ENCODE data around the gene PCDHGA6.
"Not testable (repeated sequence)": the region's sequence is repeated elsewhere in the genome, so short reads cannot be mapped to it uniquely, and the experiment has no call there.

The PCDHGA6 gene

DNA sequence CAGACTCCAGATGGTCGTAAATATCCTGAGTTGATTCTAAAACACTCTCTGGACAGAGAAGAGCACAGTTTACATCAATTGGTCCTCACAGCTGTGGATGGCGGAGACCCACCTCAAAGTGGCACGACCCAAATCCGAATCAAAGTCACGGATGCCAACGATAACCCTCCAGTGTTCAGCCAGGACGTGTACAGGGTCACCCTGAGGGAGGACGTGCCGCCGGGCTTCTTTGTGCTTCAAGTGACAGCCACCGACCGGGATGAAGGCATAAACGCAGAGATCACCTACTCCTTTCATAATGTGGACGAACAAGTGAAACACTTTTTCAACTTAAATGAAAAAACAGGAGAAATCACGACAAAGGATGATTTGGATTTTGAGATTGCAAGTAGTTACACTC is 13.0 kb upstream of the PCDHGA6 start:
- no peak for DNase-seq

DNA sequence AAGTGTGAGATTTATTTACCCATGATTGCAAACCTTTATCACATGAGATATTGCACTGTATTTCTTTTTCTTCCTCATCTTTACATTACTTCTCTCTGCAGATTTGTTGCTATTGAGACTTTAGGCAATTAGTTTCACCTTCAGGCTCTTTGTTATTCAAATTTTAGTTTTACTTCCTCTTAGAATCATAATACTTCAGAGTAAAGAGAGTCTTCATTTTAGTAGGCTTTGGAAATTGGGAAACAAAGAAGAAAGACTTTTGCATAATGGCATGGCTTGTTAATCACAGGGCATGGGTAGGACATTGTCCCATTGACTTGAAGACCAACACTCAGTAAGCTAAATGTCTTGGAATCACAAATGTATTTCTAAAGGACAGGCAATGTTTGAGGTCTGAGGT is 11.0 kb upstream of the PCDHGA6 start:
- no peak for DNase-seq

DNA sequence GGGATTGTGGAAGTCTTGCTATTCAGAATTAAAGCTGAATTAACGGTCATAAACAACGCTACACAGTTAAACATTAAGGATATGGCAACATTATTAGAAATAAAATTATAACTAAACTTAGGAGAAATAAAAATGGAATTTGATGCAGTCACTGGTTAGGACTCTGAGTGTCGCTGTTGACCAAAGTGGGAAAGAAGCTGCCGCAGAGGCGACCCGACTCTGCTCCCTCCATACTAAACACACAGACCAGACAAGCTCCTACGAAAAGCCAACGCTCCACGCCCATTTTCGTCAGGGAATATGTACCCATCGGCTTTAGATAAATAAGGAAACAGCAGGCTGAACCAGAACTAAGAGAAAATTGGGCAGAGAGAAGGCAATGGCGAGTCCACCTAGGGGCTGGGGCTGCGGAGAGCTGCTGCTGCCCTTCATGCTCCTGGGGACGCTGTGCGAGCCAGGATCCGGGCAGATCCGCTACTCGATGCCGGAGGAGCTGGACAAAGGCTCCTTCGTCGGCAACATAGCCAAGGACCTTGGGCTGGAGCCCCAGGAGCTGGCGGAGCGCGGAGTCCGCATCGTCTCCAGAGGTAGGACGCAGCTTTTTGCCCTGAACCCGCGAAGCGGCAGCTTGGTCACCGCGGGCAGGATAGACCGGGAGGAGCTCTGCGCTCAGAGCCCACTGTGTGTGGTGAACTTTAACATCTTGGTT is 9.6 kb upstream of the PCDHGA6 start, which contains the start of gene PCDHGA5:
Gene PCDHGA5 (plus strand): TSS at position 211 of the 709 bp plus-strand sequence. CDS start 169 bp downstream, at position 380.
- DNase-seq = no peak

DNA sequence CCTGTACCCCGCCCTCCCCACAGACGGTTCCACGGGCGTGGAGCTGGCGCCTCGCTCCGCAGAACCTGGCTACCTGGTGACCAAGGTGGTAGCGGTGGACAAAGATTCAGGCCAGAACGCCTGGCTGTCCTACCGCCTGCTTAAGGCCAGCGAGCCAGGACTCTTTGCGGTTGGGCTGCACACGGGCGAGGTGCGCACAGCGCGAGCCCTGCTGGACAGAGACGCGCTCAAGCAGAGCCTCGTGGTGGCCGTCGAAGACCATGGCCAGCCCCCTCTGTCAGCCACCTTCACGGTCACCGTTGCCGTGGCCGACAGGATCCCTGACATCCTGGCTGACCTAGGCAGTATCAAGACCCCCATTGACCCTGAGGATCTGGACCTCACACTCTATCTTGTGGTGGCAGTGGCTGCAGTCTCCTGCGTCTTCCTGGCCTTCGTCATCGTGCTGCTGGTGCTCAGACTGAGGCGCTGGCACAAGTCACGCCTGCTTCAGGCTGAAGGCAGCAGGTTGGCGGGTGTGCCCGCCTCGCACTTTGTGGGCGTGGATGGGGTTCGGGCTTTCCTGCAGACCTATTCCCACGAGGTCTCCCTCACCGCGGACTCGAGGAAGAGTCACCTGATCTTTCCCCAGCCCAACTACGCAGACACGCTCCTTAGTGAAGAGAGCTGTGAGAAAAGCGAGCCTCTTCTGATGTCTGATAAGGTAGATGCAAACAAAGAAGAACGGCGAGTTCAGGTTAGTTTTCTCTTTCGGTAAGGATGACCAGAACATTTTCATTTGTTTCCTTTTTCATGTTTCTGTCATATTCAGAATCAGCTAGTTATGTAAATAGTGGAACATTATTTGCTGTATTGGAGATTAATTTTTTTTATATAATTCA is 7.4 kb upstream of the PCDHGA6 start:
- DNase-seq = no peak

DNA sequence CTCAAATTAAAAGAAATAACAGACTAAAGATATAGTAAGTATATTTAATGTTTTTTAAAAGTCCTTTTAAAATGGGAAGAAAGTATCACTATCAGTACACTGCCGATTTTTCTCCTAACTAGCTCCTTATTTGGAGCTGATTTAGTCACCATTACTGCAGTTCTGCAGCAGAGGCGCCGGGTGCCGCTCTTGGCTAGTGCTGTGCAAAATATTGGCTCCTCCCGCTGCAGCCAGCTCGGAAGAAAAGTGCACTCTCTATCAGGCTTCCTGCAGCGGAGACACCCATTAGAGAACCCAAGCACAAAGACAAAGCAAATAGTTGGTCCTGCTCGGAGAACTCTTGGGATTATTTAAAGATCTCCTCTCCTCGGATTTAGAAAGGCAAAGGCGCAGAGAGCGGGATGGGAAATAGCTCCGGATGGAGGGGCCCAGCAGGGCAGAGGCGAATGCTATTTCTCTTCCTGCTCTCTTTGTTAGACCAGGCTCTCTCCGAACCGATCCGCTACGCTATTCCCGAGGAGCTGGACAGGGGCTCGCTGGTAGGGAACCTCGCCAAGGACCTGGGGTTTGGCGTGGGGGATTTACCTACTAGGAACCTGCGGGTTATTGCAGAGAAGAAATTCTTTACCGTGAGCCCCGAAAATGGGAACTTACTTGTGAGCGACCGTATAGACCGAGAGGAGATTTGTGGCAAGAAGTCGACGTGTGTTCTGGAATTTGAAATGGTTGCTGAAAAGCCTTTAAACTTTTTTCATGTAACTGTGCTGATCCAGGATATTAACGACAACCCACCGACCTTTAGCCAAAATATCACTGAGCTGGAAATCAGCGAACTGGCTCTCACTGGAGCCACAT is 3.5 kb upstream of the PCDHGA6 start, which contains the start of gene PCDHGB3:
Gene PCDHGB3 (plus strand): TSS at position 249 of the 855 bp plus-strand sequence. CDS start 153 bp downstream, at position 402.
- DNase-seq = peak in 1 of 2 donors; percentile 40

DNA sequence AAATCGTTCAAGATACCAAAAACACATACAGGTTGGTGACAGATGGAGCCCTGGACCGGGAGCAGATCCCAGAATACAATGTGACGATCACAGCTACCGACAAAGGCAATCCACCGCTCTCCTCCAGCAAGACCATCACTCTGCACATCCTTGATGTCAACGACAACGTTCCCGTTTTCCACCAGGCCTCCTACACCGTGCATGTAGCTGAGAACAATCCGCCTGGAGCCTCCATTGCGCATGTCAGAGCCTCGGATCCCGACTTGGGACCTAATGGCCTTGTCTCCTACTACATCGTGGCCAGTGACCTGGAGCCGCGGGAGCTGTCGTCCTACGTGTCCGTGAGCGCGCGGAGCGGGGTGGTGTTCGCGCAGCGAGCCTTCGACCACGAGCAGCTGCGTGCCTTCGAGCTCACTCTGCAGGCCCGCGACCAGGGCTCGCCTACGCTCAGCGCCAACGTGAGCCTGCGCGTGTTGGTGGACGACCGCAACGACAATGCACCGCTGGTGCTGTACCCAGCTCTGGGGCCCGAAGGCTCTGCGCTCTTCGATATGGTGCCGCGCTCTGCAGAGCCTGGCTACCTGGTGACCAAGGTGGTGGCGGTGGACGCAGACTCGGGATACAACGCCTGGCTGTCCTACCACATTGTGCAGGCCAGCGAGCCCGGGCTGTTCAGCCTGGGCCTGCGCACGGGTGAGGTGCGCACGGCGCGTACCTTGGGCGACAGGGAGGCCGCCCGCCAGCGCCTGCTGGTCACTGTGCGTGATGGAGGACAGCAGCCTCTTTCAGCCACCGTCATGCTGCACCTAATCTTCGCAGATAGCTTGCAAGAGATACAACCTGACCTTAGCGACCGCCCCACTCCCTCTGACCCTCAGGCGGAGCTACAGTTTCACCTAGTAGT is 1.9 kb upstream of the PCDHGA6 start:
- DNase-seq = no peak

DNA sequence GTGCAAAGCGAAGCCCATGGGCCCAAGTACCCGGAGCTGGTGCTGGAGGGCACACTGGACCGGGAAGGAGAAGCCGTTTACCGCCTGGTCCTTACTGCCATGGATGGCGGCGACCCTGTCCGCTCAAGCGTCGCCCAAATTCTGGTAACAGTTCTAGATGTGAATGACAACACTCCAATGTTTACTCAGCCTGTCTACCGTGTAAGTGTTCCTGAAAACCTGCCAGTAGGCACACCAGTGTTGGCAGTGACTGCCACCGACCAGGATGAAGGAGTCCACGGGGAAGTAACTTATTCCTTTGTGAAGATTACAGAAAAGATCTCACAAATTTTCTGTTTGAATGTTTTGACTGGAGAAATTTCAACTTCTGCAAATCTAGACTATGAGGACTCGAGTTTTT is 936 bp downstream of the PCDHGA6 start:
- DNase-seq = no peak

DNA sequence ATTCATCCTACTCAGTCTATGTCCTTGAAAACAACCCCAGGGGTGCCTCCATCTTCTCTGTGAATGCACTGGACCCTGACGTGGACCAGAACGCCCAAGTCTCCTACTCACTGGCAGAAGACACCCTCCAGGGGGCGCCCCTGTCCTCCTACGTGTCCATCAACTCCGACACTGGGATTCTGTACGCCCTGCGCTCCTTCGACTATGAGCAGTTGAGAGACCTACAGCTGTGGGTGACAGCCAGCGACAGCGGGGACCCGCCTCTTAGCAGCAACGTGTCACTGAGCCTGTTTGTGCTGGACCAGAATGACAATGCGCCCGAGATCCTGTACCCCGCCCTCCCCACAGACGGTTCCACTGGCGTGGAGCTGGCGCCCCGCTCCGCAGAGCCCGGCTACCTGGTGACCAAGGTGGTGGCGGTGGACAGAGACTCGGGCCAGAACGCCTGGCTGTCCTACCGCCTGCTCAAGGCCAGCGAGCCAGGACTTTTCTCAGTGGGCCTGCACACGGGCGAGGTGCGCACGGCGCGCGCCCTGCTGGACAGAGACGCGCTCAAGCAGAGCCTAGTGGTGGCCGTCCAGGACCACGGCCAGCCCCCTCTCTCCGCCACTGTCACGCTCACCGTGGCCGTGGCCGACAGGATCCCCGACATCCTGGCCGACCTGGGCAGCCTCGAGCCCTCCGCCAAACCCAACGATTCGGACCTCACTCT is 1.9 kb downstream of the PCDHGA6 start:
- DNase-seq = not testable (repeated sequence)

DNA sequence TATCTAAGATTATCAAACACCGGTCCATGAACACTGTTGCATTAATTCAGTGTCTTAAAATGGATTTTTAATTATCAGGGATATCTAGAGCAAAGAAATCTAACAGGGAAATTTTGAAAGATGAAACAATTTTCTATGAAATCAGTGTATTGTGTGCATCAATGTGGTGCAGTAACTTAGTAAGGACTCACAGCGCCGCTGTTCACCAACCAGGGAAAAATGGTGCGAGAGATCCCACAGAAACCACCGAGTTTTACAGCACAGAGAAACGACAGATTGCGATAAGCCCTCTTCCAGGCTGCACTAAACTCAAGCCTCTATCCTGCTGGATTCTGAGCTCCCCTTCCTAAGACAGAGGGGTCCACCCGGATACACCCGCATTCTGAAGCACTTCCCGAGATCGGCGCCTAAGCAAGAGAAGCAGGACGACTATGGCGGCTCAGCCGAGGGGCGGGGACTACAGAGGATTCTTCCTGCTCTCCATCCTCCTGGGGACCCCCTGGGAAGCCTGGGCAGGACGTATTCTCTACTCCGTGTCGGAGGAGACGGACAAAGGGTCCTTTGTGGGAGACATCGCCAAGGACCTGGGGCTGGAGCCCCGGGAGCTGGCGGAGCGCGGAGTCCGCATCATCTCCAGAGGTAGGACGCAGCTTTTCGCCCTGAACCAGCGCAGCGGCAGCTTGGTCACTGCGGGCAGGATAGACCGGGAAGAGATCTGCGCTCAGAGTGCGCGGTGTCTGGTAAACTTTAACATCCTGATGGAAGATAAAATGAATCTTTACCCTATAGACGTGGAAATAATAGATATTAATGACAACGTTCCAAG is 9.0 kb downstream of the PCDHGA6 start, which contains the start of gene PCDHGA7:
Gene PCDHGA7 (plus strand): TSS at position 274 of the 826 bp plus-strand sequence. CDS start 158 bp downstream, at position 432.
- no peak for DNase-seq

DNA sequence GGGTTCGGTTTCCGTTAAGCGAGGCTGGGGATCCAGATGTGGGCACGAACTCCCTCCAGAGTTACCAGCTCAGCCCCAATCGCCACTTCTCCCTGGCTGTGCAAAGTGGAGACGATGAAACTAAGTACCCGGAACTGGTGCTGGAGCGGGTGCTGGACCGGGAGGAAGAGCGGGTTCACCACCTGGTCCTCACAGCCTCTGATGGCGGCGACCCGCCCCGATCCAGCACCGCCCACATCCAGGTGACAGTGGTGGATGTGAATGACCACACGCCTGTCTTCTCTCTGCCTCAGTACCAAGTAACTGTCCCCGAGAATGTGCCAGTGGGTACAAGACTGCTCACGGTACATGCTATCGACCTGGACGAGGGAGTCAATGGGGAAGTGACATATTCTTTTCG is 9.7 kb downstream of the PCDHGA6 start:
- no peak for DNase-seq

DNA sequence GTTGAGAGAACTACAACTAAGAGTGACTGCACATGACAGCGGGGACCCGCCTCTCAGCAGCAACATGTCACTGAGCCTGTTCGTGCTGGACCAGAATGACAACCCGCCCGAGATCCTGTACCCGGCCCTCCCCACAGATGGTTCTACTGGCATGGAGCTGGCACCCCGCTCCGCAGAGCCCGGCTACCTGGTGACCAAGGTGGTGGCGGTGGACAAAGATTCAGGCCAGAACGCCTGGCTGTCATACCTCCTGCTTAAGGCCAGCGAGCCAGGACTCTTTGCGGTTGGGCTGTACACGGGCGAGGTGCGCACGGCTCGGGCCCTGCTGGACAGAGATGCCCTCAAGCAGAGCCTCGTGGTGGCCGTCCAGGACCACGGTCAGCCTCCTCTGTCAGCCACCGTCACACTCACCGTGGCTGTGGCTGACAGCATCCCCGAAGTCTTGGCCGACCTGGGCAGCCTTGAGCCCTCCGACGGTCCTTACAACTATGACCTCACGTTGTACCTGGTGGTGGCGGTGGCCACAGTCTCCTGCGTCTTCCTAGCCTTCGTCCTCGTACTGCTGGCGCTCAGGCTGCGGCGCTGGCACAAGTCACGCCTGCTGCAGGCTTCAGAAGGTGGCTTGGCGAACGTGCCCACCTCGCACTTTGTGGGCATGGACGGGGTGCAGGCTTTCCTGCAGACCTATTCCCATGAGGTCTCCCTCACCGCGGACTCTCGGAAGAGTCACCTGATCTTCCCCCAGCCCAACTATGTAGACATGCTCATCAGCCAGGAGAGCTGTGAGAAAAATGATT is 11.0 kb downstream of the PCDHGA6 start:
- no peak for DNase-seq

DNA sequence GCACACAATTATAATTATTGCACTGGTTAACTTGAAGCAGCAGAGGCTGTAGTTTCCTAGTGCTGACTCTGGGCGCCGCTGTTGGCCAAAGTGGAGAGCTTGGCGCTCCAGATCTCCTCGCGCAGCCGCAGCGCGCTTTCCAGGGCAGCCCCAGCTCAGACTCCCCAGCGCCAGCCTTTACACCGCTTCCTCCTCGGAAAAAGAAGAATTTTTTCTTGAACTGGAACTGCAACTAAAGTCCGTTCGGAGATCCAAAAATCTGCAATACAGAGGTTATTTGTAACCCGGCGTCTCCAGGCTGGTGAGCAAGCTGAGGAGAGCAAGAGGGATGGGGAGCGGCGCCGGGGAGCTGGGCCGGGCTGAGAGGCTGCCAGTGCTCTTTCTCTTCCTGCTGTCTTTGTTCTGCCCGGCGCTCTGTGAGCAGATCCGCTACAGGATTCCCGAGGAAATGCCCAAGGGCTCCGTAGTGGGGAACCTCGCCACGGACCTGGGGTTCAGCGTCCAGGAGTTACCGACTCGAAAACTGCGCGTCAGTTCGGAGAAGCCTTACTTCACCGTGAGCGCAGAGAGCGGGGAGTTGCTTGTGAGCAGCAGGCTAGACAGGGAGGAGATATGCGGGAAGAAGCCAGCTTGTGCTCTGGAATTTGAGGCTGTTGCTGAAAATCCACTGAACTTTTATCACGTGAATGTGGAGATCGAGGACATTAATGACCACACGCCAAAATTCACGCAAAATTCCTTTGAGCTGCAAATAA is 14.0 kb downstream of the PCDHGA6 start, which contains the start of gene PCDHGB4:
Gene PCDHGB4 (plus strand): TSS at position 142 of the 755 bp plus-strand sequence. CDS start 187 bp downstream, at position 329.
- peak in 1 of 2 donors; percentile 43 for DNase-seq

DNA sequence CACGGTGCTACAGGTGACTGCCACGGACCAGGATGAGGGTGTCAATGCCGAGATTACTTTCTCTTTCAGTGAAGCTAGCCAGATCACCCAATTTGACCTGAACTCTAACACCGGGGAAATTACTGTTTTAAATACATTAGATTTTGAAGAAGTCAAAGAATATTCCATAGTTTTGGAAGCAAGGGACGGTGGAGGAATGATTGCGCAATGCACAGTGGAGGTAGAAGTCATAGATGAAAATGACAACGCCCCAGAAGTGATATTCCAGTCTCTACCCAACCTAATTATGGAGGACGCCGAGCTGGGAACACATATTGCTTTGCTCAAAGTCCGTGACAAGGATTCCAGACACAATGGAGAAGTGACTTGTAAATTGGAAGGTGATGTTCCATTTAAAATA is 15.0 kb downstream of the PCDHGA6 start:
- DNase-seq = no peak

DNA sequence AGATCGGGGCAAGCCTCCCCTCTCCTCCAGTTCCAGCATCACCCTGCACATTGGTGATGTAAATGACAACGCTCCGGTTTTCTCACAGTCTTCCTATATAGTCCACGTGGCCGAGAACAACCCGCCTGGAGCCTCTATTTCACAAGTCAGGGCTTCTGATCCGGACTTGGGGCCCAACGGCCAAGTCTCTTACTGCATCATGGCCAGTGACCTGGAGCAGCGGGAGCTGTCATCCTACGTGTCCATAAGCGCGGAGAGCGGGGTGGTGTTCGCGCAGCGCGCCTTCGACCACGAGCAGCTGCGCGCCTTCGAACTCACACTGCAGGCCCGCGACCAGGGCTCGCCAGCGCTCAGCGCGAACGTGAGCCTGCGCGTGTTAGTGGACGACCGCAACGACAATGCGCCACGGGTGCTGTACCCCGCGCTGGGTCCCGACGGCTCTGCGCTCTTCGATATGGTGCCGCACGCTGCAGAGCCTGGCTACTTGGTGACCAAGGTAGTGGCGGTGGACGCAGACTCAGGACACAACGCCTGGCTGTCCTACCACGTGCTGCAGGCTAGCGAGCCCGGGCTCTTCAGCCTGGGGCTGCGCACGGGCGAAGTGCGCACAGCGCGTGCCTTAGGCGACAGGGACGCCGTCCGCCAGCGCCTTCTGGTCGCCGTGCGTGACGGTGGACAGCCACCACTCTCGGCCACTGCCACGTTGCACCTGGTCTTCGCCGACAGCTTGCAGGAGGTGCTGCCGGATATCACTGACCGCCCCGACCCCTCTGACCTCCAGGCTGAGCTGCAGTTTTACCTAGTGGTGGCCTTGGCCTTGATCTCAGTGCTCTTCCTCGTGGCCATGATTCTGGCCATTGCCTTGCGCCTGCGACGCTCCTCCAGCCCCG is 15.7 kb downstream of the PCDHGA6 start:
- no peak for DNase-seq

DNA sequence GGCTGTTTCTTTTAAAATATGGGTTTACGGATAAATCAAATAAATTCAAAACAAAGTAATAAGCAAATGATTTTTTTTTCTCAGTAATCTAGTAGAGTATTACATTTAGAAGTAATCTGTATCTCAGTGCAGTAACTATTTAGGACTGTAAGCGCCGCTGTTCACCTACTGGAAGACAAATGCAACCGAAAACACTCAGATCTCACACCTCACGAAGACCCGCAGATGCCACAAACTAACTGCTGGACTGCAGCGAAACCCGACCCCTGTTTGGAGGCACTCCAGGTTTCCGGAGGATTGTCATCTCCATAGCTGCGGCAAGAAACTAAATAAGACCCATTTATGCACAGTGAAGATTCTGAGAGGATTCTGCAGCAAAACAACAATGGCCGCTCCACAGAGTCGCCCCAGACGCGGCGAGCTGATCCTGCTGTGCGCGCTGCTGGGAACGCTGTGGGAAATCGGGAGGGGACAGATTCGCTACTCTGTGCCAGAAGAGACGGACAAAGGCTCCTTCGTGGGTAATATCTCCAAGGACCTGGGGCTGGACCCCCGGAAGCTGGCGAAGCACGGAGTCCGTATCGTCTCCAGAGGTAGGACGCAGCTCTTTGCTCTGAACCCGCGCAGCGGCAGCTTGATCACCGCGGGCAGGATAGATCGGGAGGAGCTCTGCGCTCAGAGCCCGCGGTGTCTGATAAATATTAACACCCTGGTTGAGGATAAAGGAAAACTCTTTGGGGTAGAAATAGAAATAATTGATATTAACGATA is 18.9 kb downstream of the PCDHGA6 start, which contains the start of gene PCDHGA8:
Gene PCDHGA8 (plus strand): TSS at position 205 of the 770 bp plus-strand sequence. CDS start 181 bp downstream, at position 386.
- DNase-seq = no peak

DNA sequence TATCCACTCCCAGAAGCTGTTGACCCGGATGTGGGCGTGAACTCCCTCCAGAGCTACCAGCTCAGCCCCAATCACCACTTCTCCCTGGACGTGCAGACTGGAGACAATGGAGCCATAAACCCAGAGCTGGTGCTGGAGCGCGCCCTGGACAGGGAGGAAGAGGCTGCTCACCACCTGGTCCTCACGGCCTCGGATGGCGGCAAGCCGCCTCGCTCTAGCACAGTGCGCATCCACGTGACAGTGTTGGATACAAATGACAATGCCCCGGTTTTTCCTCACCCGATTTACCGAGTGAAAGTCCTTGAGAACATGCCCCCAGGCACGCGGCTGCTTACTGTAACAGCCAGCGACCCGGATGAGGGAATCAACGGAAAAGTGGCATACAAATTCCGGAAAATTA is 19.6 kb downstream of the PCDHGA6 start:
- DNase-seq = no peak

Data from stimulated activated CD4-positive, alpha-beta T cell treated with anti-CD3 and anti-CD28 coated beads, Interleukin-2, amount 100 ng/mL, for 24 hours (primary cell).